ENCODE results near the gene BET1. TPM values are rescaled to one million over a fixed set of nuclear protein-coding genes. Genes with fewer than 3 reads are reported as not detected.

The BET1 gene
- total and polyA plus RNA-seq, 2 experiments from 2014 or later: 45.5 to 50.7 TPM

DNA sequence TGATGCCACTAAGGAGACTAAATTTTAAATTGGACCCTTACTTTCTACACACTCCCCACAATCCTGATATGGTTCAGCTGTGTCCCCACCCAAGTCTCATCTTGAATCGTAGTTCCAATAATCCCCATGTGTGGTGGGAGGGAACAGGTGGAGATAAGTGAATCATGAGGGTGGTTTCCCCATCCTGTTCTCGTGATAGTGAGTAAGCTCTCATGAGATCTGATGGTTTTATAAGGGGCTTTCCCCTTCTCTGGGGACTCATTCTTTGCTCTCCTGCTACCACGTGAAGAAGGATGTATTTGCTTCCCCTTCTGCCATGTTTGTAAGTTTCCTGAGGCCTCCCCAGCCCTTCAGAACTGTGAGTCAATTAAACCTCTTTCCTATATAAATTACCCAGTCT is 18.4 kb upstream of the BET1 start:
- Histone ChIP-seq H3K9me2 (replicated peaks; ENCODE audit: insufficient read depth) (no peaks in the 10 kb centered on the region), H3K4me1 (ENCODE audit: insufficient read depth) (no peaks in the 10 kb centered on the region), H4K20me1 (ENCODE audit: insufficient read depth, poor library complexity, severe bottlenecking) (no peaks in the 10 kb centered on the region), H3K36me3 (replicated peaks; ENCODE audit: insufficient read depth, low read depth) (no peaks in the 10 kb centered on the region), H3K4me2 (no peak overlapping the region), H2AFZ (no peak overlapping the region), H3K27ac (no peak overlapping the region), H3K27me3 (no peaks in the 10 kb centered on the region), H3K79me2 (no peaks in the 10 kb centered on the region), H3K4me3 (no peak overlapping the region), H3K9me3 (ENCODE audit: low read depth) (no peaks in the 10 kb centered on the region)
- 59% methylated on average over 3 of the region's 3 CpGs for WGBS (ENCODE audit: low lambda C conversion rate, missing lambda C conversion rate)
- TF ChIP-seq, protein P1, sequence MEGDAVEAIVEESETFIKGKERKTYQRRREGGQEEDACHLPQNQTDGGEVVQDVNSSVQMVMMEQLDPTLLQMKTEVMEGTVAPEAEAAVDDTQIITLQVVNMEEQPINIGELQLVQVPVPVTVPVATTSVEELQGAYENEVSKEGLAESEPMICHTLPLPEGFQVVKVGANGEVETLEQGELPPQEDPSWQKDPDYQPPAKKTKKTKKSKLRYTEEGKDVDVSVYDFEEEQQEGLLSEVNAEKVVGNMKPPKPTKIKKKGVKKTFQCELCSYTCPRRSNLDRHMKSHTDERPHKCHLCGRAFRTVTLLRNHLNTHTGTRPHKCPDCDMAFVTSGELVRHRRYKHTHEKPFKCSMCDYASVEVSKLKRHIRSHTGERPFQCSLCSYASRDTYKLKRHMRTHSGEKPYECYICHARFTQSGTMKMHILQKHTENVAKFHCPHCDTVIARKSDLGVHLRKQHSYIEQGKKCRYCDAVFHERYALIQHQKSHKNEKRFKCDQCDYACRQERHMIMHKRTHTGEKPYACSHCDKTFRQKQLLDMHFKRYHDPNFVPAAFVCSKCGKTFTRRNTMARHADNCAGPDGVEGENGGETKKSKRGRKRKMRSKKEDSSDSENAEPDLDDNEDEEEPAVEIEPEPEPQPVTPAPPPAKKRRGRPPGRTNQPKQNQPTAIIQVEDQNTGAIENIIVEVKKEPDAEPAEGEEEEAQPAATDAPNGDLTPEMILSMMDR (IDR thresholded peaks at IDR 0.05; ENCODE audit: poor library complexity): no peak
- TF ChIP-seq EZH2phosphoT487 (IDR thresholded peaks at IDR 0.05; ENCODE audit: low read depth, severe bottlenecking, unreplicated experiment) (no peak), EZH2 (IDR thresholded peaks at IDR 0.05; ENCODE audit: borderline replicate concordance) (no peak)
- no peak for DNase-seq (ENCODE audit: low spot score)

DNA sequence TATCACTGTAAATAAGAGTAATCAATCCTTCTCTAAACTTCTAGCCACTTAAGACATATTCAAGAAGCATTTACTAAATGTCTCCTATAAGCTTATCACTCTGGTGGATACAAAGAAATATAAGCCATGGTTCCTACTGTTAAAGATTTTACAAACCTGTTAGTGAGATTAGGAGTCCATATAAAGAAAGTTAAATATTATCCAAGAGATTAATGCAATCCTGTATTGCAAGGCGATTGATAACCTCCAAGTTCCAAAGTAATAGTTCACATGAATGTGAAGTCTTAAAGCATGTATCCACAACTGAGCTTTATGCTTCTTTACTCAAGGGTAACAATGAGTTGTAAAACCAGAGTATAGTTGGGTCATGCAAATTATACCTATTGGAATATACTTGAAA is 12.6 kb upstream of the BET1 start:
- WGBS (ENCODE audit: low lambda C conversion rate, missing lambda C conversion rate): 46% methylated on average over 1 of the region's 1 CpG
- Histone ChIP-seq H3K4me3 (no peak overlapping the region), H3K36me3 (replicated peaks; ENCODE audit: insufficient read depth, low read depth) (no peaks in the 10 kb centered on the region), H3K9me3 (ENCODE audit: low read depth) (no peaks in the 10 kb centered on the region), H3K79me2 (no peaks in the 10 kb centered on the region), H2AFZ (no peak overlapping the region), H3K9me2 (replicated peaks; ENCODE audit: insufficient read depth) (no peaks in the 10 kb centered on the region), H3K27ac (no peak overlapping the region), H3K4me1 (ENCODE audit: insufficient read depth) (no peaks in the 10 kb centered on the region), H4K20me1 (ENCODE audit: insufficient read depth, poor library complexity, severe bottlenecking) (no peaks in the 10 kb centered on the region), H3K27me3 (no peaks in the 10 kb centered on the region), H3K4me2 (no peak overlapping the region)
- DNase-seq (ENCODE audit: low spot score): no peak
- TF ChIP-seq, protein P1 (IDR thresholded peaks at IDR 0.05; ENCODE audit: poor library complexity): no peak
- TF ChIP-seq EZH2 (IDR thresholded peaks at IDR 0.05; ENCODE audit: borderline replicate concordance) (no peak), EZH2phosphoT487 (IDR thresholded peaks at IDR 0.05; ENCODE audit: low read depth, severe bottlenecking, unreplicated experiment) (no peak)

DNA sequence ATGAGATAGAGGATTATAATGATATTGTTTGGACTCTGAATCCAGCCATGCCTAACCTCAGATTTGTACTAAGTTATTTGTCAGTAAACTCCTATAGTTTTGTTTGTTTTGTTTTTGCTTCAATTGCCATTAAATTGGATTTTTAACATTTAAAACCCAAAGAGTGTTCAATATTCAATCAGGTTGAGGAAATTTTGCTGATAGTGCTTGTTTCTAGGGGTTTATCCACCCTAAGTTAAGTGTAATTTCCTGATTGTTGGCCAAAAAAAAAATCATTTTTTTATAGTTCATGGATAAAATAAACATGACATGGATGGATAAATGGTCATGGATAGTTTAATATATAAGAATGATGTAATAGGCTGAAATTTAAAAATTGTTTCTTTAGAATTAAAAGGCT is 11.4 kb upstream of the BET1 start:
- no peak overlapping the region for H3K27ac ChIP-seq
- H2AFZ ChIP-seq: no peak overlapping the region
- DNase-seq (ENCODE audit: low spot score): no peak
- H3K9me3 ChIP-seq (ENCODE audit: low read depth): no peaks in the 10 kb centered on the region
- H3K4me1 ChIP-seq (ENCODE audit: insufficient read depth): no peaks in the 10 kb centered on the region
- H3K4me2 ChIP-seq: no peak overlapping the region
- H3K36me3 ChIP-seq (replicated peaks; ENCODE audit: insufficient read depth, low read depth): no peaks in the 10 kb centered on the region
- H3K79me2 ChIP-seq: no peaks in the 10 kb centered on the region
- H3K4me3 ChIP-seq: no peak overlapping the region
- H4K20me1 ChIP-seq (ENCODE audit: insufficient read depth, poor library complexity, severe bottlenecking): no peaks in the 10 kb centered on the region
- TF ChIP-seq EZH2 (IDR thresholded peaks at IDR 0.05; ENCODE audit: borderline replicate concordance) (no peak), EZH2phosphoT487 (IDR thresholded peaks at IDR 0.05; ENCODE audit: low read depth, severe bottlenecking, unreplicated experiment) (no peak)
- TF ChIP-seq, protein P1 (IDR thresholded peaks at IDR 0.05; ENCODE audit: poor library complexity): no peak
- H3K9me2 ChIP-seq (replicated peaks; ENCODE audit: insufficient read depth): no peaks in the 10 kb centered on the region
- H3K27me3 ChIP-seq: no peaks in the 10 kb centered on the region

DNA sequence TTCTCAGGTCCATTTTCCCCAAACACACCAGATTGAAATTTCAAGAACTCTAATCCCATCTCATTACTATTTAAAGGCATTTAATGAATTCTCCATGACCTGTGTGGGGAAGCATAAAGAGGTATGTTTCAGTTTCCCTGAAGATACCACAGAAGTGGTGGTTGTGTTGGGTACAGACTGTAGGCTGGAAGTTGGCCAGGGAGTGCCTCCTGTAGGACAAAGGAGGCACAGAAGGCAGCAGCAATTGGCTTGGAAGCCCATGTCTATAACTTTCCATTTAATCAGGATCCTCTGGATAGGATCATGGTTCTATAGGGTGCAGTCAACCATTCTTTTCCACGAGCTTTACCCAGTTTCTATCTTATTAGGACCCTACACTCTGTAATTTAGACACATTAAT is 8.6 kb upstream of the BET1 start:
- 75% methylated on average over 1 of the region's 1 CpG for WGBS (ENCODE audit: low lambda C conversion rate, missing lambda C conversion rate)
- Histone ChIP-seq H3K4me1 (ENCODE audit: insufficient read depth) (no peaks in the 10 kb centered on the region), H3K27ac (no peak overlapping the region), H3K4me2 (no peak overlapping the region), H3K79me2 (no peaks in the 10 kb centered on the region), H3K9me3 (ENCODE audit: low read depth) (no peaks in the 10 kb centered on the region), H2AFZ (no peak overlapping the region), H4K20me1 (ENCODE audit: insufficient read depth, poor library complexity, severe bottlenecking) (no peaks in the 10 kb centered on the region), H3K36me3 (replicated peaks; ENCODE audit: insufficient read depth, low read depth) (no peaks in the 10 kb centered on the region), H3K27me3 (no peaks in the 10 kb centered on the region), H3K9me2 (replicated peaks; ENCODE audit: insufficient read depth) (no peaks in the 10 kb centered on the region), H3K4me3 (no peak overlapping the region)
- no peak for DNase-seq (ENCODE audit: low spot score)
- no peak for TF ChIP-seq EZH2phosphoT487 (IDR thresholded peaks at IDR 0.05; ENCODE audit: low read depth, severe bottlenecking, unreplicated experiment)

Measured in hepatocyte (in vitro differentiated cells).